BJ (cell line): ENCODE data around the gene TUFM. TPM values are rescaled to one million over a fixed set of nuclear protein-coding genes. Genes with fewer than 3 reads are reported as not detected.
"Not testable (repeated sequence)": the region's sequence is repeated elsewhere in the genome, so short reads cannot be mapped to it uniquely, and the experiment has no call there.

Experiments used
- CTCF ChIA-PET: fragments of 350-600 bp; formaldehyde crosslinking; extraction: SDS; loops from one replicate; lab custom pipeline; 2021; ENCODE audit warnings: antibody characterized with exemption, inconsistent platforms; lab: Yijun Ruan, JAX
- POLR2A ChIA-PET: fragments of 300-600 bp; sonication (Branson Sonifier 250); formaldehyde crosslinking; extraction: SDS; loops from one replicate; lab custom pipeline; 2021; ENCODE audit warnings: antibody characterized with exemption; lab: Charles Lee
- DNase-seq: peaks from one replicate; pipeline ENCODE4 v3.0.0-alpha.2; 2011; ENCODE audit warnings: low read depth
- H3K27me3 ChIP-seq: 2 replicates; pipeline ENCODE4 v1.6.0; 2011; ENCODE audit warnings: low read length; ENCODE audit not compliant: control insufficient read depth, insufficient read depth
- H3K36me3 ChIP-seq: 2 replicates; pipeline ENCODE4 v1.5.1; 2011; ENCODE audit warnings: low read length; ENCODE audit not compliant: control insufficient read depth, insufficient read depth
- H3K4me3 ChIP-seq: 2 replicates; pipeline ENCODE4 v1.5.1; 2011; ENCODE audit warnings: low read depth, mild to moderate bottlenecking, control low read depth, low read length
- polyA plus RNA-seq: library from polyadenylated mRNA; depleted of rRNA; stranded (reverse); fragments of >200 nt; gene quantifications from 2 replicates; pipeline ENCODE4 v1.2.3, GENCODE V29; 2011
- TF ChIP-seq, protein P1 (sequence below): IDR thresholded peaks from 2 replicates; pipeline ENCODE4 v1.5.1; 2011; ENCODE audit warnings: low read depth, mild to moderate bottlenecking, control low read depth, inconsistent platforms, low read length, moderate library complexity; ENCODE audit not compliant: insufficient read depth

TUFM gene
- polyA plus RNA-seq, 1 experiment, result 118 TPM

DNA sequence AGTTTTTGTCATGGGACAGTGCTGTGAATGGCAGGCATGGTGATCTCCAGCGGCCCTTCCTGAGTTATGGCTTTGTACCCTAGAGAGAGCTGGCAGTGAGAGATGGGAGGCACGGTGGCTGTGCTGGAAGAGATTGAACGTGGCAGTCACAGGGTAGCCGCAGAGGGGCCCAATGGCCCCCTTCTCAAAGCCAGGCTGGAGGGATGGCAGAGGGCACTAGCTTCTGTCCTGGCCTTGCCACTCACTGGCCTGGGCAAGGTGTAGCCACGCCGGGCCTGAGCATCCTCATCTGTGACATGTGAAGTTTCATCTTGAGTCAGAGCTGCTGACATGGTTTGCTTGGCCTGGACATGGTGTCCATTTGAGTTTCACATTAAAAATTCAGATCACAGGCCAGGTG is 28.3 kb upstream of the TUFM start:
- Histone ChIP-seq H3K4me3 (no peak overlapping the region), H3K27me3 (no peaks in the 10 kb centered on the region), H3K36me3 (peaks cover 24% of the 10 kb centered on the region)
- no peak for DNase-seq
- TF ChIP-seq, protein P1, sequence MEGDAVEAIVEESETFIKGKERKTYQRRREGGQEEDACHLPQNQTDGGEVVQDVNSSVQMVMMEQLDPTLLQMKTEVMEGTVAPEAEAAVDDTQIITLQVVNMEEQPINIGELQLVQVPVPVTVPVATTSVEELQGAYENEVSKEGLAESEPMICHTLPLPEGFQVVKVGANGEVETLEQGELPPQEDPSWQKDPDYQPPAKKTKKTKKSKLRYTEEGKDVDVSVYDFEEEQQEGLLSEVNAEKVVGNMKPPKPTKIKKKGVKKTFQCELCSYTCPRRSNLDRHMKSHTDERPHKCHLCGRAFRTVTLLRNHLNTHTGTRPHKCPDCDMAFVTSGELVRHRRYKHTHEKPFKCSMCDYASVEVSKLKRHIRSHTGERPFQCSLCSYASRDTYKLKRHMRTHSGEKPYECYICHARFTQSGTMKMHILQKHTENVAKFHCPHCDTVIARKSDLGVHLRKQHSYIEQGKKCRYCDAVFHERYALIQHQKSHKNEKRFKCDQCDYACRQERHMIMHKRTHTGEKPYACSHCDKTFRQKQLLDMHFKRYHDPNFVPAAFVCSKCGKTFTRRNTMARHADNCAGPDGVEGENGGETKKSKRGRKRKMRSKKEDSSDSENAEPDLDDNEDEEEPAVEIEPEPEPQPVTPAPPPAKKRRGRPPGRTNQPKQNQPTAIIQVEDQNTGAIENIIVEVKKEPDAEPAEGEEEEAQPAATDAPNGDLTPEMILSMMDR, result no peak
- ChIA-PET CTCF (interaction anchor here (1.0 to 2.6 kb wide), 6 partner anchors 8 to 61 kb away, joined by 3 to 14 read pairs (median 4); partner anchors contain the start of gene TUFM), POLR2A (no interaction called here)

DNA sequence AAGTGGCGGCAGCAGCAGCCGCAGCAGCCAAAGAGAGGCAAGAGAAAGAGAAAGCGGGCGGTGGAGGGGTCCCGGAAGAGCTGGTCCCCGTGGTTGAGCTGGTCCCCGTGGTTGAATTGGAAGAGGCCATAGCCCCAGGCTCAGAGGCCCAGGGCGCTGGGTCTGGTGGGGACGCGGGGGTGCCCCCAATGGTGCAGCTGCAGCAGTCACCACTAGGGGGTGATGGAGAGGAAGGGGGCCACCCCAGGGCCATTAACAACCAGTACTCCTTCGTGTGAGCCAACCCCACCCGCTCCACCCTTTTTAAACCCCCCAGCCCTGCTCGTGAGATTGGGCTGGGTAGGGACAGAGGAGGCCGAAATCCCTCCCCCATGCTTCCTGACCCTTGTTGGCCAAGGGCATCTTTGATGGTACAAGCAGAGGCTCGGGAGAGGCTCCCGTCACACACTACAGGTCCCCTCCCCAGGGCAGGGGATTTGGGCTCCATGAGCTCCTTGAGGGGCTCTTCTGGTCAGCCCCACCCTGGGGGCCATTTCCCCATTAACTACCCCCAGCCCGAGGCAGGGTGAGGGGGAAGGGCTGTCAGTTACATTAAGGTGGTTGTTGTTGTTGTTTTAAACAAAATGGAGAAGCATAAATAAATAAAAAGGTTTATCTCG is 27.5 kb upstream of the TUFM start:
- POLR2A ChIA-PET, result no interaction called here
- TF ChIP-seq, protein P1, result peak; percentile 77
- Histone ChIP-seq H3K27me3 (no peaks in the 10 kb centered on the region), H3K4me3 (no peak overlapping the region), H3K36me3 (peaks cover 32% of the 10 kb centered on the region)
- DNase-seq, result no peak
- CTCF ChIA-PET, result interaction anchor here (1.0 to 5.0 kb wide), 8 partner anchors 9 to 71 kb away, joined by 3 to 24 read pairs (median 4); partner anchors contain the start of genes SH2B1 and TUFM

DNA sequence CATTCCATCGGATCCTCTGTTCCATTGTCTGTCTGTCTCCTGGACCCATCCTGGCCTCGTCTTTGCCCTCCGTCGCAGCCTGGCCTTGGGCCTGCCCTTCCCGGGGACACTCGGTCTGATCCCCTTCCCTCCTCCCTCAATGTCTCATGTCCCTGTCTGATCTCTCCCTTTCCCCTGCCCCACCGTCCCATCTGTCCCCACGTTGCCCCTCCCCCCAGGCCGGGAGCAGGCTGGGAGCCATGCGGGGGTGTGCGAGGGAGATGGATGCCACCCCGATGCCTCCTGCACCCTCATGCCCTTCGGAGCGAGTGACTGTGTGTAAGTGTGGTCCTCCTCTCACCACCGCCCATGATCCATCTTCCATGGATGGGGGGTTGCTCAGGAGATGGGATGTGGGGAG is 26.8 kb upstream of the TUFM start:
- H3K36me3 ChIP-seq, result peaks cover 32% of the 10 kb centered on the region
- no peak overlapping the region for H3K4me3 ChIP-seq
- TF ChIP-seq, protein P1, result no peak
- no peak for DNase-seq
- POLR2A ChIA-PET, result no interaction called here
- H3K27me3 ChIP-seq, result no peaks in the 10 kb centered on the region
- CTCF ChIA-PET, result interaction anchor here (0.8 to 5.0 kb wide), 7 partner anchors 8 to 72 kb away, joined by 3 to 24 read pairs (median 4); partner anchors contain the start of genes SH2B1 and TUFM

DNA sequence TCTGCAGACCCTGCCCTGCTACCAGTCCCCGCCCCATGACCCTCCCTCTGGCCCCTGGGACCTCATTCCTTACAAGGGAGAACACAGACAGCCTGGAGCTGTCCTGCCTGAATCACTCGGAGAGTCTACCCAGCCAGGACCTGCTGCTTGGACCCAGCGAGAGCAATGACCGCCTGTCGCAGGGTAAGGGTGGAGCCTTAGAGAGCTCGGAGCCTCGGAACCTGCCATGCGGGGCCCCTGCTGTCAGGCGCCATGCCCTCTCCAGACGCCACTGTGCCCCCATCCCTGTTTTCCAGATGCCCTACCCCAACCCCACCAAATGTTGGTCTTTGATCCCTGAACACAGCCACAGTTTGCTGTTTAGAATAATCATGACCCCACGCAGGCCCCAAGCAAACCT is 23.1 kb upstream of the TUFM start:
- no peak overlapping the region for H3K4me3 ChIP-seq
- no peak for DNase-seq
- H3K36me3 ChIP-seq, result peaks cover 35% of the 10 kb centered on the region
- TF ChIP-seq, protein P1, result no peak
- CTCF ChIA-PET, result interaction anchor here (5.0 kb wide), 1 partner anchor 76 kb away, joined by 24 read pairs; no protein-coding TSS in a partner anchor
- H3K27me3 ChIP-seq, result no peaks in the 10 kb centered on the region
- POLR2A ChIA-PET, result no interaction called here

DNA sequence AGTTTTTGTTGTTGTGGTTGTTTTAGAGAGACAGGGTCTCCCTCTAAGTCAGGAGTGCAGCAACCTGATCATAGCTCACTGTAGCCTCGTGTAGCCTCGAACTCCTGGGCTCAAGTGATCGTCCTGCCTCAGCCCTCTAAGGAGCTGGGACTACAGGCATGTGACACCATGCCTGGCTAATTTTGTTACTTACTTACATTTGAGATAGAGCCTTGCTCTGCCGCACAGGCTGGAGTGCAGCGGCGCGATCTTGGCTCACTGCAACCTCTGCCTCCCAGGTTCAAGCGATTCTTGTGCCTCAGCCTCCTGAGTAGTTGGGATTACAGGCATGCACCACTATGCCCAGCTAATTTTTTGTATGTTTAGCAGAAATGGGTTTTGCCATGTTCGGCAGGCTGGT is 21.5 kb upstream of the TUFM start:
- H3K36me3 ChIP-seq, result peaks cover 30% of the 10 kb centered on the region
- CTCF ChIA-PET, result interaction anchor here (0.7 to 1.0 kb wide), 2 partner anchors 9 to 20 kb away, joined by 3 to 4 read pairs; no protein-coding TSS in a partner anchor

More for the DNA sequence above, 21.5 kb upstream of the TUFM start:
- POLR2A ChIA-PET, H3K4me3 ChIP-seq, DNase-seq, H3K27me3 ChIP-seq: not testable (repeated sequence)
